GM18499 (cell line): ENCODE results near the gene UBALD1.
"Not testable (repeated sequence)": the region's sequence is repeated elsewhere in the genome, so short reads cannot be mapped to it uniquely, and the experiment has no call there.

Source experiments
- ATAC-seq: cut with Tn5 transposase; IDR thresholded peaks from one replicate; pipeline ENCODE4 v1.9.1; 2021; ENCODE audit warnings: moderate number of reproducible peaks; ENCODE audit not compliant: insufficient read depth, unreplicated experiment

UBALD1 gene

GRCh38 chr16:4614571-4615383, at the start of gene UBALD1:
Gene UBALD1, minus strand, starts transcription at chr16:4614888. Its CDS starts 91 bp downstream, at chr16:4614797.
- ATAC-seq, result peak; percentile 41

GRCh38 chr16:4663777-4664465, 49.2 kb upstream of the UBALD1 start:
- ATAC-seq, result no peak

- ATAC-seq, result no peak
Observed at GRCh38 chr16:4663465-4663776, 48.7 kb upstream of the UBALD1 start.

GRCh38 chr16:4661661-4662060, 47.0 kb upstream of the UBALD1 start:
- ATAC-seq, result no peak

GRCh38 chr16:4660454-4661007, 45.8 kb upstream of the UBALD1 start:
- no peak for ATAC-seq

- ATAC-seq, result no peak
Observed at GRCh38 chr16:4659363-4660353, 45.0 kb upstream of the UBALD1 start.

GRCh38 chr16:4656695-4657686, 42.3 kb upstream of the UBALD1 start:
- no peak for ATAC-seq

- no peak for ATAC-seq
Observed at GRCh38 chr16:4656221-4656620, 41.5 kb upstream of the UBALD1 start.

- no peak for ATAC-seq
Observed at GRCh38 chr16:4655801-4656200, 41.1 kb upstream of the UBALD1 start.

- no peak for ATAC-seq
Observed at GRCh38 chr16:4654964-4655590, 40.4 kb upstream of the UBALD1 start.

GRCh38 chr16:4654011-4654963, 39.6 kb upstream of the UBALD1 start:
- ATAC-seq, result no peak

GRCh38 chr16:4652561-4652960, 37.9 kb upstream of the UBALD1 start:
- no peak for ATAC-seq

GRCh38 chr16:4651827-4652226, 37.1 kb upstream of the UBALD1 start:
- no peak for ATAC-seq

- ATAC-seq, result not testable (repeated sequence)
Observed at GRCh38 chr16:4650443-4651074, 35.9 kb upstream of the UBALD1 start.

- no peak for ATAC-seq
Observed at GRCh38 chr16:4649744-4650442, 35.2 kb upstream of the UBALD1 start.

- no peak for ATAC-seq
Observed at GRCh38 chr16:4648917-4649316, 34.2 kb upstream of the UBALD1 start.

- no peak for ATAC-seq
Observed at GRCh38 chr16:4647644-4647980, 32.9 kb upstream of the UBALD1 start.
